ENCODE measurements around the gene PROSER2. TPM values are rescaled to one million over a fixed set of nuclear protein-coding genes. Genes with fewer than 3 reads are reported as not detected.

Gene PROSER2
- total and polyA plus RNA-seq, 2 of the 13 experiments (the other 11 are each of a cell fraction or from before 2014, with no cell fraction given), result 6.9 to 7.7 TPM

DNA sequence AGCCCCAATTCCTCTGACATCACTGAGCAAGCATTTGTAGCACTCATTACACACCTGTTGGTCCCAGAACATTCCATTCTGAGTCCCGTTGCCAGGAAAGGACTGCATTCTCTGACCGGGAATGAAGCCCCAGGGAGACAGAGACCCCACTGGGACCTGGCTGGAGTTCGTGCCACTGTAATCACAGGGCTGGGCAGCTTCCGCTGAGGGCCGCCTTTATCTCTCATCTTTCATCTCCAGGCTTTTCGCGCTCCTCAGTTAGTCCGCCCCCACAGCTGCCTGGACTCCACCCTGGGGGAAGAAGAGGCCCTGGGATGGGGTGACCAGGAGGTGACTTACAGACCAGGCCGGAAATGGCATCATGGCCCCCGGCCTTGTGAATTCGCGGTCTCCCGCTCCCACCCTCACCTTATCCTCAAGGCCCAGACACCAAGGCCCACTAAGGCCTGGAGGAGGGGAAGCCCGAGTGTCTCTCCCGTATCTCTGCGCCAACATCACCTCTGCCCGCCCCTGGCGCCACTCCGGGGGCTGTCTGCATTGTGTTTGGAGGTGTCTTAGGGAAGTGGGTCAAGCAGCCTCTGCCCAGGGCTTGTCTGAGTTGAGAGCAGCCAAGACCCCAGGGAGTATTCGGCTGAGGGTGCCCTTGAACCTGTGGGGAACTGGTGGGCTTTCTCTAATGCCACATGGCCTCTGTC lies 75.4 kb downstream of the PROSER2 start (continued):
- TF ChIP-seq ZNF496 (CRISPR knock-in tag; IDR thresholded peaks at IDR 0.05; ENCODE audit: insufficient replicate concordance) (no peak), SP2 (CRISPR knock-in tag; IDR thresholded peaks at IDR 0.05) (no peak), PHF5A (CRISPR knock-in tag; IDR thresholded peaks at IDR 0.05; ENCODE audit: low read depth, unreplicated experiment) (no peak), SNAPC2 (CRISPR knock-in tag; IDR thresholded peaks at IDR 0.05) (no peak), ZBTB21 (CRISPR knock-in tag; IDR thresholded peaks at IDR 0.05) (peak; percentile 50; the same call in 1 of the 2 replicates), ZBTB7B (CRISPR knock-in tag; IDR thresholded peaks at IDR 0.05) (peak; percentile 42; the same call in 1 of the 2 replicates), REL (CRISPR knock-in tag; conservative IDR thresholded peaks at IDR 0.05) (no peak), GATAD2A (CRISPR knock-in tag; IDR thresholded peaks at IDR 0.05) (peak; percentile 53), ZNF256 (CRISPR knock-in tag; conservative IDR thresholded peaks at IDR 0.05) (0 out of 2 replicates have a peak, but pooled peaks have one; percentile 27), ZNF563 (CRISPR knock-in tag; IDR thresholded peaks at IDR 0.05) (no peak), ARHGAP35 (CRISPR knock-in tag; IDR thresholded peaks at IDR 0.05; ENCODE audit: borderline replicate concordance) (no peak), ZNF136 (CRISPR knock-in tag; IDR thresholded peaks at IDR 0.05; ENCODE audit: low read depth) (no peak), TGIF2 (CRISPR knock-in tag; IDR thresholded peaks at IDR 0.05) (no peak), HOXA3 (CRISPR knock-in tag; IDR thresholded peaks at IDR 0.05) (peak; percentile 32; the same call in 1 of the 2 replicates), ZNF678 (CRISPR knock-in tag; IDR thresholded peaks at IDR 0.05) (no peak), PCBP1 (IDR thresholded peaks at IDR 0.05; ENCODE audit: borderline replicate concordance, low read depth, low read length) (no peak), MED1 (CRISPR knock-in tag; IDR thresholded peaks at IDR 0.05) (peak; percentile 55; the same call in 1 of the 2 replicates), ZMYM4 (CRISPR knock-in tag; IDR thresholded peaks at IDR 0.05) (no peak), POLR2A (IDR thresholded peaks at IDR 0.05; ENCODE audit: insufficient read depth in 1 of 2, low read depth in 2 of 2, low read length in 2 of 2) (no peak), ZNF235 (CRISPR knock-in tag; IDR thresholded peaks at IDR 0.05; ENCODE audit: borderline replicate concordance) (0 out of 2 replicates have a peak, but pooled peaks have one; percentile 39), ZNF343 (CRISPR knock-in tag; IDR thresholded peaks at IDR 0.05) (no peak), KLF16 (CRISPR knock-in tag; IDR thresholded peaks at IDR 0.05) (no peak)
- TF ChIP-seq, protein P1, sequence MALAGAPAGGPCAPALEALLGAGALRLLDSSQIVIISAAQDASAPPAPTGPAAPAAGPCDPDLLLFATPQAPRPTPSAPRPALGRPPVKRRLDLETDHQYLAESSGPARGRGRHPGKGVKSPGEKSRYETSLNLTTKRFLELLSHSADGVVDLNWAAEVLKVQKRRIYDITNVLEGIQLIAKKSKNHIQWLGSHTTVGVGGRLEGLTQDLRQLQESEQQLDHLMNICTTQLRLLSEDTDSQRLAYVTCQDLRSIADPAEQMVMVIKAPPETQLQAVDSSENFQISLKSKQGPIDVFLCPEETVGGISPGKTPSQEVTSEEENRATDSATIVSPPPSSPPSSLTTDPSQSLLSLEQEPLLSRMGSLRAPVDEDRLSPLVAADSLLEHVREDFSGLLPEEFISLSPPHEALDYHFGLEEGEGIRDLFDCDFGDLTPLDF (CRISPR knock-in tag; IDR thresholded peaks at IDR 0.05), result no peak
- TF ChIP-seq, protein P2, sequence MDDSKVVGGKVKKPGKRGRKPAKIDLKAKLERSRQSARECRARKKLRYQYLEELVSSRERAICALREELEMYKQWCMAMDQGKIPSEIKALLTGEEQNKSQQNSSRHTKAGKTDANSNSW (CRISPR knock-in tag; IDR thresholded peaks at IDR 0.05; ENCODE audit: borderline replicate concordance), result no peak
- TF ChIP-seq, protein P3, sequence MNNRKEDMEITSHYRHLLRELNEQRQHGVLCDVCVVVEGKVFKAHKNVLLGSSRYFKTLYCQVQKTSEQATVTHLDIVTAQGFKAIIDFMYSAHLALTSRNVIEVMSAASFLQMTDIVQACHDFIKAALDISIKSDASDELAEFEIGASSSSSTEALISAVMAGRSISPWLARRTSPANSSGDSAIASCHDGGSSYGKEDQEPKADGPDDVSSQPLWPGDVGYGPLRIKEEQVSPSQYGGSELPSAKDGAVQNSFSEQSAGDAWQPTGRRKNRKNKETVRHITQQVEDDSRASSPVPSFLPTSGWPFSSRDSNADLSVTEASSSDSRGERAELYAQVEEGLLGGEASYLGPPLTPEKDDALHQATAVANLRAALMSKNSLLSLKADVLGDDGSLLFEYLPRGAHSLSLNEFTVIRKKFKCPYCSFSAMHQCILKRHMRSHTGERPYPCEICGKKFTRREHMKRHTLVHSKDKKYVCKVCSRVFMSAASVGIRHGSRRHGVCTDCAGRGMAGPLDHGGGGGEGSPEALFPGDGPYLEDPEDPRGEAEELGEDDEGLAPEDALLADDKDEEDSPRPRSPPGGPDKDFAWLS (CRISPR knock-in tag; IDR thresholded peaks at IDR 0.05; ENCODE audit: borderline replicate concordance), result no peak
- TF ChIP-seq, protein P4, sequence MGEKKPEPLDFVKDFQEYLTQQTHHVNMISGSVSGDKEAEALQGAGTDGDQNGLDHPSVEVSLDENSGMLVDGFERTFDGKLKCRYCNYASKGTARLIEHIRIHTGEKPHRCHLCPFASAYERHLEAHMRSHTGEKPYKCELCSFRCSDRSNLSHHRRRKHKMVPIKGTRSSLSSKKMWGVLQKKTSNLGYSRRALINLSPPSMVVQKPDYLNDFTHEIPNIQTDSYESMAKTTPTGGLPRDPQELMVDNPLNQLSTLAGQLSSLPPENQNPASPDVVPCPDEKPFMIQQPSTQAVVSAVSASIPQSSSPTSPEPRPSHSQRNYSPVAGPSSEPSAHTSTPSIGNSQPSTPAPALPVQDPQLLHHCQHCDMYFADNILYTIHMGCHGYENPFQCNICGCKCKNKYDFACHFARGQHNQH (CRISPR knock-in tag; IDR thresholded peaks at IDR 0.05), result no peak
- TF ChIP-seq, protein P5, sequence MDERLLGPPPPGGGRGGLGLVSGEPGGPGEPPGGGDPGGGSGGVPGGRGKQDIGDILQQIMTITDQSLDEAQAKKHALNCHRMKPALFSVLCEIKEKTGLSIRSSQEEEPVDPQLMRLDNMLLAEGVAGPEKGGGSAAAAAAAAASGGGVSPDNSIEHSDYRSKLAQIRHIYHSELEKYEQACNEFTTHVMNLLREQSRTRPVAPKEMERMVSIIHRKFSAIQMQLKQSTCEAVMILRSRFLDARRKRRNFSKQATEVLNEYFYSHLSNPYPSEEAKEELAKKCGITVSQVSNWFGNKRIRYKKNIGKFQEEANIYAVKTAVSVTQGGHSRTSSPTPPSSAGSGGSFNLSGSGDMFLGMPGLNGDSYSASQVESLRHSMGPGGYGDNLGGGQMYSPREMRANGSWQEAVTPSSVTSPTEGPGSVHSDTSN (CRISPR knock-in tag; IDR thresholded peaks at IDR 0.05), result 0 out of 2 replicates have a peak, but pooled peaks have one; percentile 37

All from HepG2 (cell line).